Vagina (tissue), 2 donors: ENCODE measurements around the gene BPIFB4.

Experiments
- CTCF ChIP-seq, 3 experiments: fragments of 450-650 bp in 2 of 3; fragments of 200-600 bp in 1 of 3; sonication (generic) in 1 of 3; IDR thresholded peaks; one replicate each; pipeline ENCODE4 v1.5.1; 2017 to 2019; ENCODE audit warnings: antibody characterized with exemption in 3 of 3, mild to moderate bottlenecking in 2 of 3, moderate library complexity in 2 of 3
- POLR2A ChIP-seq, 2 donors: fragments of 450-650 bp; IDR thresholded peaks; one replicate each; pipeline ENCODE4 v1.6.1; 2017; ENCODE audit warnings: antibody characterized with exemption in 2 of 2, mild to moderate bottlenecking in 2 of 2, moderate library complexity in 2 of 2
- POLR2AphosphoS5 ChIP-seq, 2 donors: sonication (generic); formaldehyde crosslinking; IDR thresholded peaks; one replicate each; pipeline ENCODE4 v1.9.0; 2017; ENCODE audit warnings: antibody characterized with exemption in 2 of 2, mild to moderate bottlenecking in 2 of 2, low read depth in 1 of 2; ENCODE audit not compliant: insufficient read depth in 1 of 2

GRCh38 chr20:33062105-33062824 lies 17.2 kb upstream of the BPIFB4 start:
- TF ChIP-seq CTCF (IDR thresholded peaks at IDR 0.05) = no peak
- TF ChIP-seq POLR2A (IDR thresholded peaks at IDR 0.05) = no peak
- TF ChIP-seq POLR2AphosphoS5 (IDR thresholded peaks at IDR 0.05; ENCODE audit: insufficient read depth in 1 of 2, low read depth in 1 of 2) = no peak
